Keratinocyte (primary cell): Measurements from ENCODE around the gene CAMK2D.

Experiments
- CTCF ChIP-seq, 3 experiments: IDR thresholded peaks in 1 of 3; conservative IDR thresholded peaks in 1 of 3; optimal IDR thresholded peaks in 1 of 3; 2 replicates in 2 of 3; 3 replicates in 1 of 3; pipeline versions ENCODE3 to v1.5.1; 2011; ENCODE audit warnings: low read length in 3 of 3, mild to moderate bottlenecking in 3 of 3, moderate library complexity in 2 of 3, control low read depth in 1 of 3, inconsistent platforms in 1 of 3; ENCODE audit not compliant: insufficient read depth in 2 of 3; ENCODE audit errors: extremely low read depth in 1 of 3
- EZH2 ChIP-seq: IDR thresholded peaks from one replicate; pipeline ENCODE4 v1.6.1; 2012; ENCODE audit warnings: inconsistent platforms, mild to moderate bottlenecking, low read length, moderate library complexity

DNA sequence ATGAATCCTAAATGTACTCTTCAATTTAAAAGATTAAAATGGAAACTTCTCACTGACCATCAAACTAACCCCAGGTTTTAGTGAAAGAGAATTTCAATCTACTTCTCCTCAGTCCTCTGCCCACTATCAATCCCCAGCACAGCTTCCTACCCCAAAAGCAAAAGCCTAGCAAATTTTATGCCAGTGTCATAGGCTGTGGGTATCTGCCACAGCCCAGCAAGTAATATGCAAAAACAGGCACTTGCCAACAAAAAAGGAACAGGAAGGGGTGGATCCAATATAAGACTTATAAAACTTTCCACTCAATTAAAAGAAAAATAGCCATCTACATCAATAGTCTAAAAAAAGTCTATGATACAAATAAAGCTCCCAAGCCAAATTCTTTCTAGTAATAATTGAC is 22.3 kb downstream of the CAMK2D start:
- TF ChIP-seq CTCF (optimal IDR thresholded peaks at IDR 0.05 in 1 of 3, IDR thresholded peaks at IDR 0.05 in 1 of 3, conservative IDR thresholded peaks at IDR 0.05 in 1 of 3; ENCODE audit: extremely low read depth in 1 of 3, insufficient read depth in 2 of 3, low read length in 3 of 3) (no peak), EZH2 (no peak)
